ENCODE results near the gene RPS19. TPM values are rescaled to one million over a fixed set of nuclear protein-coding genes. Genes with fewer than 3 reads are reported as not detected.
A peak's percentile ranks its signal among the peaks of the same experiment; 100 is the strongest.

Gene RPS19
- total RNA-seq, 1 experiment from 2014 or later, result 3,020 TPM

DNA sequence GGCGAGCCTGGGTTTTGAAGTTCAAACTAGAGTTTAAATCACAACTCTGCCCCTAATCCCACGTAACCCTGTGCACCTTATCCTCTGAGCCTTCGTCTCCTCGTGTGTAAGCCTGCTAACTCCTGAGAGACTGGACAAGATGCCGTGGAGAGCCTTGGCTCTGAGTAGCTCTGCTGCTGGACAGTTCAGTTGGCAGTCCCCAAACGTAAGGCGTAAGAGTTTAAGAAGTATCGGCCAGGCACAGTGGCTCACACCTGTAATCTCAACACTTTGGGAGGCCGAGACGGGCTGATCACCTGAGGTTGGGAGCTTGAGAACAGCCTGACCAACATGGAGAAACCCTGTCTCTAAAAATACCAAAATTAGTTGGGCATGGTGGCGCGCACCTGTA, 12.3 kb downstream of the RPS19 start:
- H3K4me2 ChIP-seq (ENCODE audit: low read length), result no peak overlapping the region
- BruUV-seq (replicated peaks), result no TSS peak
- ChIA-PET RAD21 (ENCODE audit: low non-redundant PET in 1 of 2, low total read pairs in 2 of 2, uncharacterized antibody in 2 of 2, unreplicated experiment in 2 of 2) (interaction anchor here in 1 of 2 experiments (0.6 kb wide), 1 partner anchor 79 kb away, joined by 3 read pairs; no protein-coding TSS in a partner anchor), CTCF (interaction anchor here (1.2 to 1.8 kb wide), 10 partner anchors 9 to 204 kb away, joined by 3 to 16 read pairs (median 6); partner anchors contain the start of genes RABAC1, RPS19 and ZNF574), POLR2A (interaction anchor here (1.4 to 5.2 kb wide), 5 partner anchors 8 to 87 kb away, joined by 3 to 36 read pairs (median 6); partner anchors contain the start of genes RABAC1 and RPS19)
- H3K4me1 ChIP-seq (ENCODE audit: control insufficient read depth in 1 of 2, insufficient read depth in 2 of 2, low read length in 2 of 2), result peaks cover 0 to 34% of the 10 kb centered on the region in 2 experiments; a peak in 2 of 4 replicates
- peaks cover 30 to 43% of the 10 kb centered on the region in 2 experiments for H3K36me3 ChIP-seq (ENCODE audit: control insufficient read depth in 1 of 2, insufficient read depth in 2 of 2, low read length in 2 of 2)
- intact Hi-C loops (cut with micrococcal nuclease), result no loop called here
- TF ChIP-seq POLR2AphosphoS5 (IDR thresholded peaks at IDR 0.05; ENCODE audit: low read depth, low read length) (peak; percentile 36), CBX3 (IDR thresholded peaks at IDR 0.05; ENCODE audit: low read depth) (no peak), EGR1 (IDR thresholded peaks at IDR 0.05; ENCODE audit: low read depth) (no peak)
- TF ChIP-seq, protein P1, sequence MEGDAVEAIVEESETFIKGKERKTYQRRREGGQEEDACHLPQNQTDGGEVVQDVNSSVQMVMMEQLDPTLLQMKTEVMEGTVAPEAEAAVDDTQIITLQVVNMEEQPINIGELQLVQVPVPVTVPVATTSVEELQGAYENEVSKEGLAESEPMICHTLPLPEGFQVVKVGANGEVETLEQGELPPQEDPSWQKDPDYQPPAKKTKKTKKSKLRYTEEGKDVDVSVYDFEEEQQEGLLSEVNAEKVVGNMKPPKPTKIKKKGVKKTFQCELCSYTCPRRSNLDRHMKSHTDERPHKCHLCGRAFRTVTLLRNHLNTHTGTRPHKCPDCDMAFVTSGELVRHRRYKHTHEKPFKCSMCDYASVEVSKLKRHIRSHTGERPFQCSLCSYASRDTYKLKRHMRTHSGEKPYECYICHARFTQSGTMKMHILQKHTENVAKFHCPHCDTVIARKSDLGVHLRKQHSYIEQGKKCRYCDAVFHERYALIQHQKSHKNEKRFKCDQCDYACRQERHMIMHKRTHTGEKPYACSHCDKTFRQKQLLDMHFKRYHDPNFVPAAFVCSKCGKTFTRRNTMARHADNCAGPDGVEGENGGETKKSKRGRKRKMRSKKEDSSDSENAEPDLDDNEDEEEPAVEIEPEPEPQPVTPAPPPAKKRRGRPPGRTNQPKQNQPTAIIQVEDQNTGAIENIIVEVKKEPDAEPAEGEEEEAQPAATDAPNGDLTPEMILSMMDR (IDR thresholded peaks at IDR 0.05 in 2 of 3, conservative IDR thresholded peaks at IDR 0.05 in 1 of 3; ENCODE audit: borderline replicate concordance in 1 of 3, insufficient read depth in 1 of 3, low read depth in 2 of 3, low read length in 2 of 3), result no peak
- no peaks in the 10 kb centered on the region for H3K9me3 ChIP-seq (ENCODE audit: control insufficient read depth in 1 of 2, insufficient read depth in 1 of 2, low read depth in 1 of 2, low read length in 2 of 2)
- H3K9me2 ChIP-seq (ENCODE audit: insufficient read depth), result no peaks in the 10 kb centered on the region
- H3K79me2 ChIP-seq (ENCODE audit: insufficient read depth, low read length), result peaks cover 27% of the 10 kb centered on the region
- no peak overlapping the region for H3K4me3 ChIP-seq (replicated peaks in 1 of 2; ENCODE audit: low read depth in 1 of 2, low read length in 2 of 2)
- peak overlapping the region; percentile 51 for H3K27ac ChIP-seq (ENCODE audit: low read depth, low read length)
- peaks cover 38% of the 10 kb centered on the region; the same call in 1 of the 2 replicates for H4K20me1 ChIP-seq (ENCODE audit: insufficient read depth)
- ATAC-seq, result peak; percentile 17
- no peak for DNase-seq (ENCODE audit: low read depth, low spot score)
- no peak overlapping the region for H2AFZ ChIP-seq (ENCODE audit: low read depth, low read length, poor library complexity, severe bottlenecking)
- no peak overlapping the region; the same call in 1 of the 2 replicates for H3K9ac ChIP-seq (ENCODE audit: low read length)
- no peaks in the 10 kb centered on the region for H3K27me3 ChIP-seq (ENCODE audit: insufficient read depth, low read length)

Data from HCT116 (cell line).